GM21576 (cell line): ENCODE data around the gene PARD6G.

Source experiments
- ATAC-seq: cut with Tn5 transposase; IDR thresholded peaks from one replicate; pipeline ENCODE4 v1.9.1; 2021; ENCODE audit warnings: mild to moderate bottlenecking, moderate library complexity; ENCODE audit not compliant: unreplicated experiment

The PARD6G gene

GRCh38 chr18:80191907-80192652 is 55.2 kb downstream of the PARD6G start:
- ATAC-seq = no peak

- no peak for ATAC-seq
Measured at GRCh38 chr18:80191264-80191663, 56.0 kb downstream of the PARD6G start.

GRCh38 chr18:80190311-80190710 is 57.0 kb downstream of the PARD6G start:
- ATAC-seq = no peak

GRCh38 chr18:80189531-80189865 is 57.8 kb downstream of the PARD6G start:
- ATAC-seq = no peak

- no peak for ATAC-seq
Measured at GRCh38 chr18:80188643-80189530, 58.4 kb downstream of the PARD6G start.

- ATAC-seq = no peak
Measured at GRCh38 chr18:80187956-80188642, 59.2 kb downstream of the PARD6G start.

GRCh38 chr18:80185545-80185944 is 61.8 kb downstream of the PARD6G start:
- ATAC-seq = no peak

- no peak for ATAC-seq
Measured at GRCh38 chr18:80184243-80184772, 63.0 kb downstream of the PARD6G start.

GRCh38 chr18:80183273-80184050 is 63.9 kb downstream of the PARD6G start:
- no peak for ATAC-seq

GRCh38 chr18:80182855-80183254 is 64.5 kb downstream of the PARD6G start:
- no peak for ATAC-seq

GRCh38 chr18:80181642-80182461 is 65.5 kb downstream of the PARD6G start:
- no peak for ATAC-seq

- ATAC-seq = no peak
Measured at GRCh38 chr18:80180778-80181564, 66.3 kb downstream of the PARD6G start.

GRCh38 chr18:80179857-80180558 is 67.3 kb downstream of the PARD6G start:
- no peak for ATAC-seq

GRCh38 chr18:80178935-80179818 is 68.1 kb downstream of the PARD6G start:
- no peak for ATAC-seq

- no peak for ATAC-seq
Measured at GRCh38 chr18:80177128-80177527, 70.2 kb downstream of the PARD6G start.

- ATAC-seq = no peak
Measured at GRCh38 chr18:80176334-80177073, 70.8 kb downstream of the PARD6G start.
